ENCODE measurements around the gene TLX3.
A peak's percentile ranks its signal among the peaks of the same experiment; 100 is the strongest.
"Not testable (repeated sequence)": the region's sequence is repeated elsewhere in the genome, so short reads cannot be mapped to it uniquely, and the experiment has no call there.

TLX3 gene

GRCh38 chr5:171323806-171324632 is 15.0 kb downstream of the TLX3 start:
- DNase-seq (ENCODE audit: low read depth) = no peak

GRCh38 chr5:171330021-171330420 is 21.0 kb downstream of the TLX3 start:
- DNase-seq (ENCODE audit: low read depth) = no peak

- no peak for DNase-seq (ENCODE audit: low read depth)
Measured at GRCh38 chr5:171335616-171336015, 26.6 kb downstream of the TLX3 start.

- DNase-seq (ENCODE audit: low read depth) = no peak
Measured at GRCh38 chr5:171336521-171337209, 27.6 kb downstream of the TLX3 start.

GRCh38 chr5:171337210-171337569 is 28.1 kb downstream of the TLX3 start:
- no peak for DNase-seq (ENCODE audit: low read depth)

GRCh38 chr5:171340042-171340441 is 31.0 kb downstream of the TLX3 start:
- no peak for DNase-seq (ENCODE audit: low read depth)

GRCh38 chr5:171340491-171340890 is 31.4 kb downstream of the TLX3 start:
- DNase-seq (ENCODE audit: low read depth) = no peak

GRCh38 chr5:171342362-171343111 is 33.5 kb downstream of the TLX3 start:
- peak; percentile 4 for DNase-seq (ENCODE audit: low read depth)

- DNase-seq (ENCODE audit: low read depth) = no peak
Measured at GRCh38 chr5:171344936-171345608, 36.0 kb downstream of the TLX3 start.

- no peak for DNase-seq (ENCODE audit: low read depth)
Measured at GRCh38 chr5:171351536-171352073, 42.6 kb downstream of the TLX3 start.

GRCh38 chr5:171355302-171355724 is 46.3 kb downstream of the TLX3 start:
- DNase-seq (ENCODE audit: low read depth) = no peak

GRCh38 chr5:171357843-171358242 is 48.8 kb downstream of the TLX3 start:
- DNase-seq (ENCODE audit: low read depth) = no peak

GRCh38 chr5:171361151-171361550 is 52.1 kb downstream of the TLX3 start:
- DNase-seq (ENCODE audit: low read depth) = not testable (repeated sequence)
